ENCODE measurements around the gene FTCDNL1. TPM values are rescaled to one million over a fixed set of nuclear protein-coding genes. Genes with fewer than 3 reads are reported as not detected.

FTCDNL1 gene
- polyA plus RNA-seq, 1 donor = 3.3 TPM

DNA sequence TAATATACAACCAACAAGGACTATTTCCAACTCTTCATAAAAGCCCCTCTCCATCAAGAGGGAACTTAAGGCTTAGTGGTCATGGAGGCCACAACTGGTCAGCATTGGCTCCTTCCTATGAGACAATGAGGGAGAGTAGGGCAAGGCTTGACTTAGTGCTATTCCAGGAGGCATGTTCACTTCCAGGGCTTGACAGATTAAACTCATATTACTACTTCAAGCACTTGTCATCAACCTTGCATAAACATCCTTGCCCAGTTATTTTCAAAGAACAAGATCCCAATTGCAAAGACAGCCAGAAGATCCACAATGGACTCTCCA, 133.4 kb downstream of the FTCDNL1 start:
- H3K36me3 ChIP-seq (ENCODE audit: control insufficient read depth, insufficient read depth, low read length) = no peaks in the 10 kb centered on the region
- H3K9me3 ChIP-seq (ENCODE audit: control insufficient read depth, low read depth, low read length) = peaks cover 4% of the 10 kb centered on the region
- H3K4me3 ChIP-seq (ENCODE audit: low read length) = no peak overlapping the region
- H3K27ac ChIP-seq (ENCODE audit: low read length) = no peak overlapping the region
- peaks cover 4% of the 10 kb centered on the region for H3K4me1 ChIP-seq (ENCODE audit: control insufficient read depth, insufficient read depth, low read length)
- H3K27me3 ChIP-seq (ENCODE audit: control insufficient read depth, insufficient read depth, low read length) = no peaks in the 10 kb centered on the region
- DNase-seq = no peak

DNA sequence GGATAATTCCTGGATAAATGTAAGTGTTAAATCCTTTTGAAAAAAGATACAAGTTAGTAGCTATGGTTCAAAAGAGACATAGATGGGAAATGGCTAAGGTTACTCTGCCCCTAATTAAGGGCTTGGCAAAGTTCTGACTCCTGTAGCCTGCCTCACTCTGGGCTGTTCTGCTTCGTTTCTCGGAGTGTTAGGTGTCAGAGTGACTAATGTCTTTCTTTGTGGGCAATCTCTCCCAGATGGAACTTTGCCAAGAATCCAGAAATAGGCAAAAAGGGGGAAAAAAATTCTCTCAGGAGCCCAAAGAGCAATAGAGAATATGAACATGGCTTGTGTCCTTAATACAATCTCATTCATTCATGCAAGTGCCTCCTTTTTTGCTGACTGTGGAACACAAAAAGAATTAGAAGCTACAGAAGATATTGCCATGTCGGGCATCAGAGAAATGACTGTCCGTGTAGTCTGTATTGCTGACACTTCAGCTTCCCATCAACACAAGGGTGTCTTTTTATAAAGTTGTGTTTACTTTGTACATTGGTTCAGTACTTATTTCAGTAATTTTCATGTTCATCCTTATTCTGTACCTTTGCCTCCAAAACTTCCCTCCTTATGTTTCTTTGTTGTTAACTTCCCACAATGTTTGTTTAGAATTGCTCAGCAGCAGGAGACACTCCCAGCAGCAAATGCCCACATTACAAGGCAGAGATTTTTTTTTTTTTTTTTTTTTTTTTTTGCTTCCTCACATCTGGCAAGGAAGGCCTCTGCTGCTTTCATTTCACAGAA, 134.0 kb downstream of the FTCDNL1 start:
- no peak for DNase-seq
- Histone ChIP-seq H3K4me1 (ENCODE audit: control insufficient read depth, insufficient read depth, low read length) (peaks cover 4% of the 10 kb centered on the region), H3K36me3 (ENCODE audit: control insufficient read depth, insufficient read depth, low read length) (no peaks in the 10 kb centered on the region), H3K4me3 (ENCODE audit: low read length) (no peak overlapping the region), H3K27me3 (ENCODE audit: control insufficient read depth, insufficient read depth, low read length) (no peaks in the 10 kb centered on the region), H3K27ac (ENCODE audit: low read length) (no peak overlapping the region), H3K9me3 (ENCODE audit: control insufficient read depth, low read depth, low read length) (peaks cover 4% of the 10 kb centered on the region)
- WGBS (ENCODE audit: insufficient coverage, low lambda C conversion rate) = 78% methylated on average over 2 of the region's 4 CpGs

- 100% methylated on average over 1 of the region's 2 CpGs for WGBS (ENCODE audit: insufficient coverage, low lambda C conversion rate)
Observed at GRCh38 chr2:199713746-199714145, 137.2 kb downstream of the FTCDNL1 start.

DNA sequence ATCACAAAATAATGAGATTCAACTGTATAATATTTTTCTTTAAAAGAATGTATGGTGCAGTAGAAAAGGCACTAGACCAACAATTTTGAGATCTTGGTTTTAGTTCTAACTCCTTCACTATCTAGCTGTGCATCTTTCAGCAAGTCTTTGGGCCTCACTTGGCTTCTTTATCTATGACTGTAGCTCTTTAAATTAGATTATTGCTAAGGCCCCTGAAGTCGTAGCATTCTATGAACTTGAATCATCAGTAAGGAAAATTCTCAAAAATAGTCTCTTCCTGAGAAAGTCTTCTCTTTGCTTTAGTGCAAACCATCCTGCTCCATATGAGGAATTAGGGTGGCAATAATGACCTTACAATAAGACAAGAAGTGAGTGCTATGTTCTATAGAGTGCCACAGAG, 140.4 kb downstream of the FTCDNL1 start:
- Histone ChIP-seq H3K9me3 (ENCODE audit: control insufficient read depth, low read depth, low read length) (peaks cover 6% of the 10 kb centered on the region), H3K36me3 (ENCODE audit: control insufficient read depth, insufficient read depth, low read length) (no peaks in the 10 kb centered on the region), H3K4me1 (ENCODE audit: control insufficient read depth, insufficient read depth, low read length) (no peaks in the 10 kb centered on the region), H3K4me3 (ENCODE audit: low read length) (no peak overlapping the region), H3K27ac (ENCODE audit: low read length) (no peak overlapping the region), H3K27me3 (ENCODE audit: control insufficient read depth, insufficient read depth, low read length) (no peaks in the 10 kb centered on the region)
- no peak for DNase-seq
- no CpG with 5 or more reads among the region's 1 CpG for WGBS (ENCODE audit: insufficient coverage, low lambda C conversion rate)

More at GRCh38 chr2:199713746-199714145, 137.2 kb downstream of the FTCDNL1 start:
- Histone ChIP-seq H3K27ac (ENCODE audit: low read length) (no peak overlapping the region), H3K4me3 (ENCODE audit: low read length) (no peak overlapping the region), H3K27me3 (ENCODE audit: control insufficient read depth, insufficient read depth, low read length) (no peaks in the 10 kb centered on the region), H3K4me1 (ENCODE audit: control insufficient read depth, insufficient read depth, low read length) (peaks cover 4% of the 10 kb centered on the region), H3K9me3 (ENCODE audit: control insufficient read depth, low read depth, low read length) (no peaks in the 10 kb centered on the region), H3K36me3 (ENCODE audit: control insufficient read depth, insufficient read depth, low read length) (no peaks in the 10 kb centered on the region)
- DNase-seq = no peak

Other genes starting within 250 kb of the FTCDNL1 start
- 12.2 TPM for gene C2orf69, start 60.1 kb upstream of the FTCDNL1 start, polyA plus RNA-seq
- 13.0 TPM for gene TYW5, start 104.3 kb upstream of the FTCDNL1 start, polyA plus RNA-seq
- gene MAIP1, start 104.4 kb upstream of the FTCDNL1 start, polyA plus RNA-seq = 21.2 TPM

Measured in large intestine (tissue), 3 donors.